SK-N-SH (cell line): ENCODE results near the gene PI4K2A. TPM values are rescaled to one million over a fixed set of nuclear protein-coding genes. Genes with fewer than 3 reads are reported as not detected.
A peak's percentile ranks its signal among the peaks of the same experiment; 100 is the strongest.

Source experiments
- CTCF ChIA-PET: fragments of 300-600, 350-600 bp; formaldehyde crosslinking; extraction: SDS; loops from one replicate; lab custom pipeline; 2021; lab: Yijun Ruan, JAX
- POLR2A ChIA-PET: fragments of 350-600 bp; sonication (Branson Sonifier 250); formaldehyde crosslinking; extraction: SDS; loops from one replicate; lab custom pipeline; 2020; ENCODE audit warnings: antibody characterized with exemption, inconsistent platforms; lab: Yijun Ruan, JAX
- DNase-seq: peaks from one replicate; pipeline ENCODE4 v3.0.0; 2012
- H2AFZ ChIP-seq: fragments of 200-600 bp; sonication (generic); 2 replicates; pipeline ENCODE4 v1.8.1; 2016; ENCODE audit warnings: antibody characterized with exemption, mild to moderate bottlenecking, low read depth
- H3F3A ChIP-seq: fragments of 200-600 bp; sonication (generic); replicated peaks from 2 replicates; pipeline ENCODE3; 2016; ENCODE audit warnings: antibody characterized with exemption, mild to moderate bottlenecking; ENCODE audit not compliant: insufficient read depth
- H3K27ac ChIP-seq, 2 experiments: fragments of 200-500 bp in 1 of 2; fragments of 200-600 bp in 1 of 2; sonication (Bioruptor generic) in 1 of 2; sonication (generic), shearing (Covaris generic) in 1 of 2; 2 replicates each; pipeline versions ENCODE4 v1.5.1 to v1.6.1; 2014 to 2016; ENCODE audit warnings: low read depth in 2 of 2, inconsistent platforms in 1 of 2, low read length in 1 of 2, mild to moderate bottlenecking in 1 of 2, mixed read lengths in 1 of 2
- H3K27me3 ChIP-seq: fragments of 200-600 bp; sonication (generic), shearing (Covaris generic); 2 replicates; pipeline ENCODE4 v1.6.1; 2016; ENCODE audit warnings: mixed run types; ENCODE audit not compliant: insufficient read depth
- H3K36me3 ChIP-seq, 2 experiments: fragments of 200-500 bp in 1 of 2; fragments of 200-600 bp in 1 of 2; sonication (Bioruptor generic) in 1 of 2; sonication (generic) in 1 of 2; replicated peaks in 1 of 2; 2 replicates each; pipeline versions ENCODE3 to v1.5.1; 2014 to 2016; ENCODE audit warnings: low read length in 1 of 2, mild to moderate bottlenecking in 1 of 2; ENCODE audit not compliant: insufficient read depth in 2 of 2, control insufficient read depth in 1 of 2
- H3K4me1 ChIP-seq, 2 experiments: fragments of 200-500 bp in 1 of 2; fragments of 200-600 bp in 1 of 2; sonication (Bioruptor generic) in 1 of 2; sonication (generic), shearing (Covaris generic) in 1 of 2; 2 replicates each; pipeline versions ENCODE4 v1.5.1 to v1.6.1; 2014 to 2016; ENCODE audit warnings: low read depth in 1 of 2, low read length in 1 of 2, mixed run types in 1 of 2; ENCODE audit not compliant: insufficient read depth in 2 of 2, control insufficient read depth in 1 of 2
- H3K4me2 ChIP-seq: fragments of 200-600 bp; sonication (generic), shearing (Covaris generic); 2 replicates; pipeline ENCODE4 v1.6.1; 2017; ENCODE audit warnings: mixed run types
- H3K4me3 ChIP-seq, 2 experiments: fragments of 200-500 bp in 1 of 2; fragments of 200-600 bp in 1 of 2; sonication (Bioruptor generic) in 1 of 2; sonication (generic), shearing (Covaris generic) in 1 of 2; 2 replicates each; pipeline versions ENCODE4 v1.5.1 to v1.8.1; 2014 to 2016; ENCODE audit warnings: low read depth in 2 of 2, inconsistent platforms in 1 of 2, low read length in 1 of 2, mild to moderate bottlenecking in 1 of 2, mixed read lengths in 1 of 2, moderate library complexity in 1 of 2
- H3K79me2 ChIP-seq: fragments of 200-600 bp; sonication (generic); 2 replicates; pipeline ENCODE4 v1.8.1; 2017; ENCODE audit warnings: mild to moderate bottlenecking; ENCODE audit not compliant: insufficient read depth
- H3K9ac ChIP-seq: fragments of 200-600 bp; sonication (generic); 2 replicates; pipeline ENCODE4 v1.6.1; 2017; ENCODE audit warnings: mixed run types
- H3K9me2 ChIP-seq: fragments of 200-600 bp; sonication (generic); 2 replicates; pipeline ENCODE4 v1.6.1; 2017; ENCODE audit warnings: mixed run types
- H3K9me3 ChIP-seq: fragments of 200-600 bp; sonication (generic); 2 replicates; pipeline ENCODE4 v1.6.1; 2017; ENCODE audit warnings: mixed run types, mild to moderate bottlenecking, moderate library complexity
- H4K20me1 ChIP-seq: fragments of 200-600 bp; sonication (generic); 2 replicates; pipeline ENCODE4 v1.6.1; 2017; ENCODE audit warnings: mild to moderate bottlenecking, mixed run types; ENCODE audit not compliant: insufficient read depth
- CHD2 ChIP-seq: fragments of 150-350 bp; IDR thresholded peaks from 2 replicates; pipeline ENCODE4 v1.6.1; 2018; ENCODE audit warnings: low read length; ENCODE audit not compliant: partially characterized antibody
- EP300 ChIP-seq, 2 experiments: IDR thresholded peaks; 2 replicates each; pipeline versions ENCODE4 v1.4.0 to v1.6.1; 2012; ENCODE audit warnings: borderline replicate concordance in 1 of 2, low read depth in 1 of 2, low read length in 1 of 2
- FOXM1 ChIP-seq: IDR thresholded peaks from 2 replicates; pipeline ENCODE4 v1.4.0; 2012; ENCODE audit warnings: low read depth, mild to moderate bottlenecking
- GATA2 ChIP-seq: sonication (generic); formaldehyde crosslinking; IDR thresholded peaks from 2 replicates; pipeline ENCODE4 v1.5.0; 2020; ENCODE audit warnings: mild to moderate bottlenecking, missing genetic modification reagents
- IRF3 ChIP-seq: fragments of 150-350 bp; IDR thresholded peaks from 2 replicates; pipeline ENCODE4 v1.6.1; 2016; ENCODE audit warnings: mild to moderate bottlenecking, low read depth, low read length
- JUND ChIP-seq: IDR thresholded peaks from 2 replicates; pipeline ENCODE4 v1.4.0; 2012
- NFIC ChIP-seq: IDR thresholded peaks from 2 replicates; pipeline ENCODE4 v1.4.0; 2012; ENCODE audit warnings: borderline replicate concordance
- NRF1 ChIP-seq: IDR thresholded peaks from 2 replicates; pipeline ENCODE4 v1.6.1; 2012; ENCODE audit warnings: low read depth, mild to moderate bottlenecking, low read length
- POLR2AphosphoS5 ChIP-seq: IDR thresholded peaks from 2 replicates; pipeline ENCODE4 v1.6.1; 2012; ENCODE audit warnings: low read depth, low read length
- RAD21 ChIP-seq: IDR thresholded peaks from 2 replicates; pipeline ENCODE4 v1.6.1; 2012; ENCODE audit warnings: mild to moderate bottlenecking, low read length
- RCOR1 ChIP-seq: fragments of 150-350 bp; IDR thresholded peaks from 2 replicates; pipeline ENCODE4 v1.6.1; 2017; ENCODE audit warnings: antibody characterized with exemption, low read length
- RFX5 ChIP-seq: IDR thresholded peaks from 2 replicates; pipeline ENCODE4 v1.6.1; 2012; ENCODE audit warnings: mild to moderate bottlenecking, improper control_type of control experiment, low read length
- SIN3A ChIP-seq: IDR thresholded peaks from 2 replicates; pipeline ENCODE4 v1.6.1; 2012; ENCODE audit warnings: low read depth, mild to moderate bottlenecking, low read length, moderate library complexity, borderline replicate concordance
- SMC3 ChIP-seq: IDR thresholded peaks from 2 replicates; pipeline ENCODE4 v1.6.1; 2012; ENCODE audit warnings: low read depth, low read length, improper control_type of control experiment
- TAF1 ChIP-seq: IDR thresholded peaks from 2 replicates; pipeline ENCODE4 v1.6.1; 2012; ENCODE audit warnings: low read depth, mild to moderate bottlenecking, low read length, moderate library complexity, borderline replicate concordance
- TCF12 ChIP-seq: IDR thresholded peaks from 2 replicates; pipeline ENCODE4 v1.4.0; 2012
- TEAD4 ChIP-seq: IDR thresholded peaks from 2 replicates; pipeline ENCODE4 v1.4.0; 2012; ENCODE audit warnings: mild to moderate bottlenecking, borderline replicate concordance; ENCODE audit not compliant: insufficient read depth
- ZBTB33 ChIP-seq: IDR thresholded peaks from 2 replicates; pipeline ENCODE4 v1.4.0; 2012; ENCODE audit warnings: low read depth, borderline replicate concordance
- WGBS: methylation state at CpG from one replicate; pipeline ENCODE4 v1.1.6; 2017; ENCODE audit warnings: low lambda C conversion rate; 5-methylcytosine and 5-hydroxymethylcytosine counted together
- polyA plus RNA-seq, 3 experiments: library from polyadenylated mRNA; depleted of rRNA; stranded (reverse); fragments of >200 nt; gene quantifications; 2 replicates each; pipeline ENCODE4 v1.2.3, GENCODE V29; 2012
- TF ChIP-seq, protein P1 (sequence below): fragments of 150-350 bp; IDR thresholded peaks from 2 replicates; pipeline ENCODE4 v1.6.1; 2017; ENCODE audit warnings: antibody characterized with exemption, low read length, low read depth, borderline replicate concordance
- TF ChIP-seq, protein P2 (sequence below): IDR thresholded peaks from 2 replicates; pipeline ENCODE4 v1.4.0; 2012; ENCODE audit warnings: low read depth, borderline replicate concordance
- TF ChIP-seq, protein P3 (sequence below): IDR thresholded peaks from 2 replicates; pipeline ENCODE4; 2012
- TF ChIP-seq, protein P4 (sequence below): IDR thresholded peaks from 2 replicates; pipeline ENCODE4 v1.6.1; 2012; ENCODE audit warnings: mild to moderate bottlenecking, low read depth, low read length, moderate library complexity

PI4K2A gene
- polyA plus RNA-seq, 1 of the 3 experiments (the other 2 are of a cell fraction) = 23.8 TPM

GRCh38 chr10:97632949-97633884 is 7.3 kb upstream of the PI4K2A start, which contains the start of gene MORN4:
TSS of gene MORN4 (minus strand) at chr10:97633500. CDS start at chr10:97619653, 13,847 bp downstream.
- peak within 1 kb of the TSS in 1 of 2 experiments; percentile 76; a peak in 2 of 4 replicates for H3K27ac ChIP-seq
- TF ChIP-seq POLR2AphosphoS5 = peak; percentile 41; the same call in 1 of the 2 replicates
- peak; percentile 72; the same call in 1 of the 2 replicates for TF ChIP-seq RFX5
- TF ChIP-seq, protein P1, sequence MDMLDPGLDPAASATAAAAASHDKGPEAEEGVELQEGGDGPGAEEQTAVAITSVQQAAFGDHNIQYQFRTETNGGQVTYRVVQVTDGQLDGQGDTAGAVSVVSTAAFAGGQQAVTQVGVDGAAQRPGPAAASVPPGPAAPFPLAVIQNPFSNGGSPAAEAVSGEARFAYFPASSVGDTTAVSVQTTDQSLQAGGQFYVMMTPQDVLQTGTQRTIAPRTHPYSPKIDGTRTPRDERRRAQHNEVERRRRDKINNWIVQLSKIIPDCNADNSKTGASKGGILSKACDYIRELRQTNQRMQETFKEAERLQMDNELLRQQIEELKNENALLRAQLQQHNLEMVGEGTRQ = no peak
- TF ChIP-seq TEAD4 = no peak
- TF ChIP-seq, protein P2, sequence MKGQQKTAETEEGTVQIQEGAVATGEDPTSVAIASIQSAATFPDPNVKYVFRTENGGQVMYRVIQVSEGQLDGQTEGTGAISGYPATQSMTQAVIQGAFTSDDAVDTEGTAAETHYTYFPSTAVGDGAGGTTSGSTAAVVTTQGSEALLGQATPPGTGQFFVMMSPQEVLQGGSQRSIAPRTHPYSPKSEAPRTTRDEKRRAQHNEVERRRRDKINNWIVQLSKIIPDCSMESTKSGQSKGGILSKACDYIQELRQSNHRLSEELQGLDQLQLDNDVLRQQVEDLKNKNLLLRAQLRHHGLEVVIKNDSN = no peak
- 0 out of 2 replicates have a peak, but pooled peaks have one; percentile 9 for TF ChIP-seq SIN3A
- no peak for TF ChIP-seq NRF1
- TF ChIP-seq TCF12 = no peak
- TF ChIP-seq, protein P3, sequence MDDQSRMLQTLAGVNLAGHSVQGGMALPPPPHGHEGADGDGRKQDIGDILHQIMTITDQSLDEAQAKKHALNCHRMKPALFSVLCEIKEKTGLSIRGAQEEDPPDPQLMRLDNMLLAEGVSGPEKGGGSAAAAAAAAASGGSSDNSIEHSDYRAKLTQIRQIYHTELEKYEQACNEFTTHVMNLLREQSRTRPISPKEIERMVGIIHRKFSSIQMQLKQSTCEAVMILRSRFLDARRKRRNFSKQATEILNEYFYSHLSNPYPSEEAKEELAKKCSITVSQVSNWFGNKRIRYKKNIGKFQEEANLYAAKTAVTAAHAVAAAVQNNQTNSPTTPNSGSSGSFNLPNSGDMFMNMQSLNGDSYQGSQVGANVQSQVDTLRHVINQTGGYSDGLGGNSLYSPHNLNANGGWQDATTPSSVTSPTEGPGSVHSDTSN = no peak
- TF ChIP-seq, protein P4, sequence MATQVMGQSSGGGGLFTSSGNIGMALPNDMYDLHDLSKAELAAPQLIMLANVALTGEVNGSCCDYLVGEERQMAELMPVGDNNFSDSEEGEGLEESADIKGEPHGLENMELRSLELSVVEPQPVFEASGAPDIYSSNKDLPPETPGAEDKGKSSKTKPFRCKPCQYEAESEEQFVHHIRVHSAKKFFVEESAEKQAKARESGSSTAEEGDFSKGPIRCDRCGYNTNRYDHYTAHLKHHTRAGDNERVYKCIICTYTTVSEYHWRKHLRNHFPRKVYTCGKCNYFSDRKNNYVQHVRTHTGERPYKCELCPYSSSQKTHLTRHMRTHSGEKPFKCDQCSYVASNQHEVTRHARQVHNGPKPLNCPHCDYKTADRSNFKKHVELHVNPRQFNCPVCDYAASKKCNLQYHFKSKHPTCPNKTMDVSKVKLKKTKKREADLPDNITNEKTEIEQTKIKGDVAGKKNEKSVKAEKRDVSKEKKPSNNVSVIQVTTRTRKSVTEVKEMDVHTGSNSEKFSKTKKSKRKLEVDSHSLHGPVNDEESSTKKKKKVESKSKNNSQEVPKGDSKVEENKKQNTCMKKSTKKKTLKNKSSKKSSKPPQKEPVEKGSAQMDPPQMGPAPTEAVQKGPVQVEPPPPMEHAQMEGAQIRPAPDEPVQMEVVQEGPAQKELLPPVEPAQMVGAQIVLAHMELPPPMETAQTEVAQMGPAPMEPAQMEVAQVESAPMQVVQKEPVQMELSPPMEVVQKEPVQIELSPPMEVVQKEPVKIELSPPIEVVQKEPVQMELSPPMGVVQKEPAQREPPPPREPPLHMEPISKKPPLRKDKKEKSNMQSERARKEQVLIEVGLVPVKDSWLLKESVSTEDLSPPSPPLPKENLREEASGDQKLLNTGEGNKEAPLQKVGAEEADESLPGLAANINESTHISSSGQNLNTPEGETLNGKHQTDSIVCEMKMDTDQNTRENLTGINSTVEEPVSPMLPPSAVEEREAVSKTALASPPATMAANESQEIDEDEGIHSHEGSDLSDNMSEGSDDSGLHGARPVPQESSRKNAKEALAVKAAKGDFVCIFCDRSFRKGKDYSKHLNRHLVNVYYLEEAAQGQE = no peak
- TF ChIP-seq JUND = no peak
- TF ChIP-seq RAD21 = no peak
- no peak for TF ChIP-seq FOXM1
- TF ChIP-seq EP300 (IDR thresholded peaks at IDR 0.05; ENCODE audit: borderline replicate concordance in 1 of 2, low read depth in 1 of 2, low read length in 1 of 2) = no peak
- TF ChIP-seq CHD2 = peak; percentile 91
- TF ChIP-seq SMC3 = no peak
- peak; percentile 17; the same call in 1 of the 2 replicates for TF ChIP-seq GATA2 (CRISPR knock-in tag)
- TF ChIP-seq NFIC = no peak
- no peak for TF ChIP-seq RCOR1
- peak; percentile 83 for TF ChIP-seq IRF3
- TF ChIP-seq ZBTB33 = no peak
- TF ChIP-seq TAF1 = peak; percentile 41

More at GRCh38 chr10:97632949-97633884, 7.3 kb upstream of the PI4K2A start, which contains the start of gene MORN4:
- Histone ChIP-seq H4K20me1 (no peaks in the 10 kb centered on the region), H3K4me2 (peak within 1 kb of the TSS; percentile 69), H3K79me2 (peaks cover 17% of the 10 kb centered on the region), H3K9ac (peak within 1 kb of the TSS; percentile 78), H2AFZ (peak within 1 kb of the TSS; percentile 90), H3K9me3 (no peaks in the 10 kb centered on the region), H3K36me3 (no peaks in the 10 kb centered on the region), H3K4me1 (peaks cover 4% of the 10 kb centered on the region in 2 experiments; a peak in 2 of 4 replicates), H3F3A (peaks cover 6% of the 10 kb centered on the region), H3K9me2 (no peaks in the 10 kb centered on the region), H3K4me3 (peak within 1 kb of the TSS; percentile 78 to 94), H3K27me3 (no peaks in the 10 kb centered on the region)
- peak; percentile 93 for DNase-seq
- ChIA-PET CTCF (interaction anchor here (1.0 to 1.8 kb wide), 5 partner anchors 26 to 81 kb away, joined by 3 to 4 read pairs (median 3); partner anchors contain the start of gene AVPI1), POLR2A (no interaction called here)
- 5% methylated on average over 52 of the region's 62 CpGs for WGBS
